NCI-H2227 (cell line): Measurements from ENCODE around the gene GINS1.

ENCODE experiments used
- DNase-seq: peaks from one replicate; lab custom pipeline; 2025; ENCODE audit not compliant: unreplicated experiment; lab: John Stamatoyannopoulos, UW

The GINS1 gene

DNA sequence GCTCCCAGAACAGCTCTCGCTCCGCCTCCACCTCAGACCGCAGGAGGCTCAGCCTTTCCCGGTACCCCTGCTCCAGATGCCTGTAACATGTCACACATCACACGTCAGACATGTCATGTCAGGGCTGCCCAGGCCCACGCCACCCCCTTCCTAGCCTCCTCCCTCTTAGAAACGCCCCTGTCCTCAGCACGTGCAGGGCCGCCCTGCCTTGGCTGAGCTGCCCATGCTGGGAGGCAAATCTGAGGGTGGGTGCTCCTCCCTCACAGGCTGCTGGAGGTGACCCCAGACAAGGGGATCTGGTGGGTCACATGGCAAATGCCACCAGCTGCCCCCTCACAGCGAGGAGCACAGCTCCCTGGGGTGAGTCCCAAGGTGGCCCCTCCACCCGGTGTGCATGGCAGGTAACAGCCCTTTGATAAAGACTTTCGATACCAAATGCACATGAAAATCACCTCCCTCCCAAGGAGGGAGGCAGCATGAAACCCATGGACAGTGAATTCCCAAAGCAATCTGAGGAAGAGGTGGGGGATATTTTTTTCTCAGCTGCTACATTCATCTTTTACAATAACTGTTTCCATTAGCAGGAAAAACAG is 84.1 kb downstream of the GINS1 start:
- no peak for DNase-seq

- DNase-seq: no peak
Measured at GRCh38 chr20:25493137-25493536, 85.7 kb downstream of the GINS1 start.

GRCh38 chr20:25493748-25494505 is 86.5 kb downstream of the GINS1 start:
- DNase-seq: no peak

DNA sequence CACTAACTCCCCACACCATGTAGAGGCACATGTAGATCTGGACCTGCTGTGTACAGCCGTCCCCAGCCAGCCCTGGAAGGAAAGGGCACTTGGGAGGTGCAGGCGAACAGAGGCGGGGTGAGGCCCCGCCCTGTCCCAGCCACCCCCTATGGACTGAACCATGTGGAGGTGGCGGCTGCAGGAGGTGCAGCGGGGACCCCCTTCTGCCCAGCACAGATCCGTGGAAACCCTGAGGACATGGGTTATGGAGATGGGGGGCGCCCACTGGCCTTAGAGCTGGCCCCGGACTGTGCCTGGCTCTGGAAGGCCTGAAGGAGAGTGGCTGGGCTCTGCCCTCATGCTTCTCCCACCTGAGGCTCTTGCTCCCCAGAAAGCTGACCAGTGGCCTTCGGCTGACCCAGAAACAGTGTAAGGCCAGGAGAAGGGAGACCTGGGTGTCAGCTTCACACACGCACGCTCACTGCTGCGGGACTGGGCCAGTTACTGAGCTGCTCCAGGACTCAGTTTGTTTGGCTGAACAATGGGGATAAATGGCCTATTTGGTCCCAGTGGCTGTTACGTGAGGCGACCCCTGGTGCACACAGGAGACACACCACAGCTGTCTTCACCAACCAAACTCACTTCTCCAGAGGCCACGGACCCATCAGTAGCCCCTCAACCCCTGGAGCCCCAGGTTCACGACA is 87.2 kb downstream of the GINS1 start:
- DNase-seq: no peak

GRCh38 chr20:25495189-25495824 is 87.8 kb downstream of the GINS1 start:
- DNase-seq: no peak

- DNase-seq: no peak
Measured at GRCh38 chr20:25496165-25496967, 88.9 kb downstream of the GINS1 start.

DNA sequence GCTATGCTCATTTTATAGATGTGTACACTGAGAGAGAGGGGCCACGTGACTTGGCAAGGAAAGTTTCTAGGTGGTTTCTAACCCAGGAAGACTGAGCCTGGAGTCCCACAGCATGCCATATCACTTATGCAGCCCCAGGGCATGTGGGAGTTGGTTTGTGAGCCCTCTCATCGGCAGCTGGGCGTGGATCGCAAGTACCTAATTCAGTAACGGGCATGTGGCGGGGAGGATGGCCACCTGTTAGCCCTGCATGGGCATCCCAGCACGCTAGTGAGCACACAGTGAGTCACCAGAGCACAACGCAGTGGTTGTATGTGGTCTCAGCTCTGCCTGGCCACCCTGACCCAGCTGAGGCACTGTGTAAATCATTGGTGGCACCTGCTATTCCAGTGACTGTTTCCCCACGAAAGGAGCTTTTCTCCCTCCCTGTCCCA is 89.5 kb downstream of the GINS1 start:
- DNase-seq: no peak

DNA sequence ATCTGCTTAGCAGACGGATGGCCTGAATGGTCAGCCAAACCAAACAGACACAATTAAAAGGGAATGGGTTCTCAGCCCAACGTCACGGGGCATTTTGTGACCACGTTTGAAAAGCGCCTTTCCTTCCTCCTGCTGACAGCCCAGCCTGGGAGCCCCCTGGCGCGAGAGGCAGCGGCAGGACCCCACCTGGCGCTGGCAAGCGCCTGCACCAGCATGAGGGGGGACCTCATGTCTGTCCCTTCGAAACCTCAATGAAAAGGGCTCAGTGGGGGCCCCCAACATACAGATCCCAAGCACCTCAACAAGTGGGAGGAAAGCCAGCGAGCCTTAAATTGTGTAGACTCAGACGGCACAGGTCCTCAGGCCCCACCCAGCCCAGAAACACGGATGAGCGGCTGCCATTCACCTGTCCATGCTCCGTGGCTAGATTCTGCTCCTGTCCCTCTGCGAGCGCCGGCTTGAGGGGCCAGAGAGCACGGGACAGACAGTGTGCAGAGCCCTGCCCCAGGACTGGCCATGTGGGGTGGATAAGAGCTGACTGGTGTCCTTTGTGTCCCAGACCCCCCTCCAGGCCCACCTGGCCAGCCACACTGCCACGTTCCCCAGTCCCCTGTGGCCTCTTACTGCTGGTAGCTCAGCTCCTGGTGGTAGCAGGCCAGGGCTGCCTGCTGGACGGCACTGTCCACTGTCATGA is 90.3 kb downstream of the GINS1 start:
- no peak for DNase-seq
